ENCODE measurements around the gene MAFF. TPM values are rescaled to one million over a fixed set of nuclear protein-coding genes. Genes with fewer than 3 reads are reported as not detected.
"Not testable (repeated sequence)": the region's sequence is repeated elsewhere in the genome, so short reads cannot be mapped to it uniquely, and the experiment has no call there.

The MAFF gene
- polyA plus RNA-seq, 10 donors, result 2.9 to 5.9 (median 4.3) TPM

GRCh38 chr22:38221908-38222796 lies 20.4 kb downstream of the MAFF start:
- DNase-seq, result no peak

- no peak for DNase-seq
Measured at GRCh38 chr22:38222797-38223119, 21.0 kb downstream of the MAFF start.

- DNase-seq, result no peak
Measured at GRCh38 chr22:38223289-38223960, 21.6 kb downstream of the MAFF start.

GRCh38 chr22:38226853-38227649 lies 25.3 kb downstream of the MAFF start:
- no peak for DNase-seq

GRCh38 chr22:38228326-38228872 lies 26.6 kb downstream of the MAFF start:
- DNase-seq, result no peak

GRCh38 chr22:38228873-38229740 lies 27.3 kb downstream of the MAFF start:
- peak in 1 of 3 donors; percentile 65 for DNase-seq

GRCh38 chr22:38230108-38230825 lies 28.5 kb downstream of the MAFF start:
- peak in 1 of 3 donors; percentile 43 for DNase-seq

GRCh38 chr22:38230916-38231315 lies 29.1 kb downstream of the MAFF start:
- DNase-seq, result no peak

- no peak for DNase-seq
Measured at GRCh38 chr22:38232196-38232595, 30.4 kb downstream of the MAFF start.

- no peak for DNase-seq
Measured at GRCh38 chr22:38233427-38233826, 31.6 kb downstream of the MAFF start.

GRCh38 chr22:38233856-38234255 lies 32.1 kb downstream of the MAFF start:
- DNase-seq, result not testable (repeated sequence)

GRCh38 chr22:38235240-38235850 lies 33.6 kb downstream of the MAFF start:
- no peak for DNase-seq

- no peak for DNase-seq
Measured at GRCh38 chr22:38236786-38237185, 35.0 kb downstream of the MAFF start.

- DNase-seq, result peak; percentile 62 to 81 (median 73)
Measured at GRCh38 chr22:38238519-38239071, 36.8 kb downstream of the MAFF start.

GRCh38 chr22:38239101-38239761 lies 37.4 kb downstream of the MAFF start:
- peak in 2 of 3 donors; percentile 76 to 89 for DNase-seq

- DNase-seq, result peak; percentile 71 to 86 (median 78)
Measured at GRCh38 chr22:38240734-38241252, 39.0 kb downstream of the MAFF start.

GRCh38 chr22:38243007-38243765 lies 41.4 kb downstream of the MAFF start:
- DNase-seq, result peak; percentile 72 to 87 (median 72)

GRCh38 chr22:38244106-38244505 lies 42.3 kb downstream of the MAFF start:
- no peak for DNase-seq
